ENCODE data around the gene ZNF587B. TPM values are rescaled to one million over a fixed set of nuclear protein-coding genes. Genes with fewer than 3 reads are reported as not detected.
A peak's percentile ranks its signal among the peaks of the same experiment; 100 is the strongest.
"Not testable (repeated sequence)": the region's sequence is repeated elsewhere in the genome, so short reads cannot be mapped to it uniquely, and the experiment has no call there.

The ZNF587B gene
- total and polyA plus RNA-seq, 2 donors = 9.1 to 12.4 TPM

DNA sequence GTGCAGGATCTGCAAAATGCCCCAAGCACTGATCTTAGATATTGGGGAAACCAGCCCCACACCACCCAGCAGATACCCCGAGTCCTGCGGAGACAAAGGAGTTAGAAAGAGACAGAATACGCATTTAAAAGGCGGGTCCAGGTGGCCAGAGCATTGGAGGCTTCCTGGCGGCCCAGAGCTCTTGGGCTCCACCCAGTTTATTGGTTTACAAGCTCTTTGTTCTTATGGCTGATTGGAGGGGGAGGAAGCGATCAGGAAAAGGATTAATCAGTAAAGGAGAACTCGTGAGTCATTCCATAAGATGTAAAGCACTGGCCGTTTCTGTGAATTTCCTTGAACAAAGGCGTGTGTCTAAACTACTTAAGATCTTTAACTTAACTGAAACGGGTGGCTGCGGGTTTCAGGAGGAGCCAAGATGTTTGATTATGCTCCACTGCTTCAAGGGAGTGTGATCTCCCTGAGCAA, 20.5 kb downstream of the ZNF587B start:
- no peaks in the 10 kb centered on the region for H3K9me3 ChIP-seq (ENCODE audit: control insufficient read depth in 2 of 2, insufficient read depth in 1 of 2, low read length in 1 of 2)
- H3K4me1 ChIP-seq (ENCODE audit: control insufficient read depth in 2 of 2, insufficient read depth in 2 of 2, low read length in 2 of 2) = peaks cover 8 to 14% of the 10 kb centered on the region in 2 donors
- H3K4me3 ChIP-seq (ENCODE audit: low read length in 2 of 2) = peak overlapping the region; percentile 67 to 73
- peaks cover 0 to 5% of the 10 kb centered on the region in 2 donors for H3K36me3 ChIP-seq (ENCODE audit: control insufficient read depth in 2 of 2, insufficient read depth in 2 of 2, low read length in 1 of 2)
- H3K27ac ChIP-seq (ENCODE audit: low read depth in 1 of 2, low read length in 1 of 2) = no peak overlapping the region
- no peak for DNase-seq (ENCODE audit: low read depth in 6 of 9, low spot score in 9 of 9)
- 39% methylated on average over 11 of the region's 11 CpGs for WGBS
- no peaks in the 10 kb centered on the region for H3K27me3 ChIP-seq (ENCODE audit: control insufficient read depth in 2 of 2, insufficient read depth in 1 of 2, low read length in 1 of 2)

DNA sequence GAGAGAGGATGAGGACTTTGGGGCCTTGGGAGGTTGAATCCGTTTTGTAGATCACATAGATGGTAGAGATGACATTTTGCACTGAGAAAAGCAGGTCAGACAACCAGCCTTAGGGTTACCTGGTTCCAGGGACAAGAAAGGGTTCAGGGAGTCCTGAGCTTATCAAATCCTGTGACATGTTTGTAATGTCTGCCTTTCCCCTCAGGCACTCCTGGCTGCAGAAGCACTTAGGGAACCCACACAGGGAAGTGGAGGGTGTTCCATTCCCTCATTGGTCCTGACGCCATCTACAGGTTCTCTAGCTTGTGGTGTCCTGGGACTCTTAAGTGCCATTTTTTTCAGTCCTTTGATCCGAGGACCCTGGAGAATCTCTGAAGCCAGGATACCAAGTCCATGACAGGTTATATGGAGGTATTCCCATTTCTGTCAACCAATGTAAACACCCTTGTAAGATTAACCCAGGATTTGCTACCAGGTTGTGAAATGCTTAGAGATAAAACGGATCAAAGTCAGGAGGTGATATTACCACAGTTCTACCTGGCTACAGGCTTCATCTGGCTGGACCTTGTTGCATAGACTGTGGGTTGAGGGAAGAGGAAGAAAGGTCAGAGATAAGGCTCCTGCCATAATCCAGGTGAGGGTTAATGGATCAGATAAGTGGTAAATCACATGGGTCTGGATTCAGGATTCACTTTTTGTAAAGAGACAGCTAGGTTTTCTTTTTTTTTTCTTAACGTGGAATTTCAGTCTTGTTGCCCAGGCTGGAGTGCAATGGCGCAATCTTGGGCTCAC, 21.9 kb downstream of the ZNF587B start:
- H3K27ac ChIP-seq (ENCODE audit: low read depth in 1 of 2, low read length in 1 of 2); H3K27me3 ChIP-seq (ENCODE audit: control insufficient read depth in 2 of 2, insufficient read depth in 1 of 2, low read length in 1 of 2); H3K4me3 ChIP-seq (ENCODE audit: low read length in 2 of 2); H3K9me3 ChIP-seq (ENCODE audit: control insufficient read depth in 2 of 2, insufficient read depth in 1 of 2, low read length in 1 of 2); DNase-seq (ENCODE audit: low read depth in 6 of 9, low spot score in 9 of 9): not testable (repeated sequence)
- peaks cover 0 to 12% of the 10 kb centered on the region in 2 donors for H3K36me3 ChIP-seq (ENCODE audit: control insufficient read depth in 2 of 2, insufficient read depth in 2 of 2, low read length in 1 of 2)
- WGBS = 97% methylated on average over 5 of the region's 6 CpGs
- peaks cover 8 to 14% of the 10 kb centered on the region in 2 donors for H3K4me1 ChIP-seq (ENCODE audit: control insufficient read depth in 2 of 2, insufficient read depth in 2 of 2, low read length in 2 of 2)

DNA sequence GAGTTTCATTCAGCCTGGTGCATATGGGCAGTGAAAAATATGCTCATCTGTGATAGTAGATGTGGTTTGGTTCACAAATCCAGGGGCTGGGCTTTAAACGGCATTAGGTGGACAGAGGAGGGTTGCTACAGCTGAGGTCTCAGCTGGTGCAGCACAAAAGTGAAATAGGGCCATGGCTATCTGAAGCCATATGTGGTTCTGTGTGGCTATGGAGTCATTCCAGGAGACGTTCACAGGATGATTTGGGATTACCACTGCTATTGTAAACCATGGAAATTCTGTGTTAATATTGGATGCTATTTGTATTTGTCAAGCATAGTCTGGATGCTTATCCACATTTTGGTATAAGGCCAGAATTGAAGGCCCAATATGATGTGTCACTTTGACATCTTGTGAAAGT, 24.0 kb downstream of the ZNF587B start:
- DNase-seq (ENCODE audit: low read depth in 6 of 9, low spot score in 9 of 9); H3K27ac ChIP-seq (ENCODE audit: low read depth in 1 of 2, low read length in 1 of 2); H3K27me3 ChIP-seq (ENCODE audit: control insufficient read depth in 2 of 2, insufficient read depth in 1 of 2, low read length in 1 of 2); H3K4me3 ChIP-seq (ENCODE audit: low read length in 2 of 2); H3K9me3 ChIP-seq (ENCODE audit: control insufficient read depth in 2 of 2, insufficient read depth in 1 of 2, low read length in 1 of 2): not testable (repeated sequence)
- Histone ChIP-seq H3K4me1 (ENCODE audit: control insufficient read depth in 2 of 2, insufficient read depth in 2 of 2, low read length in 2 of 2) (peaks cover 8 to 14% of the 10 kb centered on the region in 2 donors), H3K36me3 (ENCODE audit: control insufficient read depth in 2 of 2, insufficient read depth in 2 of 2, low read length in 1 of 2) (peaks cover 5 to 24% of the 10 kb centered on the region in 2 donors)
- 96% methylated on average over 2 of the region's 2 CpGs for WGBS

DNA sequence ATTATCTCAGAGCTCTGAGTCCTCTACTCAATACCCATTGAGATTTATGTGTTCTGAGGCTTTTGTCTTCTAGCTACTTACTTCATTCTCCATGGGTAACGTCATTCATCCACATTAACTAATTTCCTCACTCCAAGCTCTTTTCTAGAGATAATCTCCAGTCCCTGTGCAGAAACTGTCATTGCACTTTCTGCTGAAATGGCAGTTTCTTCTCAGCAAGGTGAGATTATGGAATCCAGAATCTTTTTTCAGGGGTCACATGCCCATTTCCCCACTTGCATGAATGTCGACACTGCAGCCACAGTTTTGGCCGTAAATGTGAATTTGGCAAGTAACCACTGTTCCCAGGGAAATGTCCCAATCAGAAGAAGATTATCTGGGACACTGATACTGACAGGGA, 32.3 kb downstream of the ZNF587B start:
- 95% methylated on average over 3 of the region's 3 CpGs for WGBS
- not testable (repeated sequence) for H3K27me3 ChIP-seq (ENCODE audit: control insufficient read depth in 2 of 2, insufficient read depth in 1 of 2, low read length in 1 of 2); H3K4me3 ChIP-seq (ENCODE audit: low read length in 2 of 2); H3K27ac ChIP-seq (ENCODE audit: low read depth in 1 of 2, low read length in 1 of 2); DNase-seq (ENCODE audit: low read depth in 6 of 9, low spot score in 9 of 9); H3K9me3 ChIP-seq (ENCODE audit: control insufficient read depth in 2 of 2, insufficient read depth in 1 of 2, low read length in 1 of 2); H3K4me1 ChIP-seq (ENCODE audit: control insufficient read depth in 2 of 2, insufficient read depth in 2 of 2, low read length in 2 of 2)
- H3K36me3 ChIP-seq (ENCODE audit: control insufficient read depth in 2 of 2, insufficient read depth in 2 of 2, low read length in 1 of 2) = peaks cover 59 to 60% of the 10 kb centered on the region in 2 donors

DNA sequence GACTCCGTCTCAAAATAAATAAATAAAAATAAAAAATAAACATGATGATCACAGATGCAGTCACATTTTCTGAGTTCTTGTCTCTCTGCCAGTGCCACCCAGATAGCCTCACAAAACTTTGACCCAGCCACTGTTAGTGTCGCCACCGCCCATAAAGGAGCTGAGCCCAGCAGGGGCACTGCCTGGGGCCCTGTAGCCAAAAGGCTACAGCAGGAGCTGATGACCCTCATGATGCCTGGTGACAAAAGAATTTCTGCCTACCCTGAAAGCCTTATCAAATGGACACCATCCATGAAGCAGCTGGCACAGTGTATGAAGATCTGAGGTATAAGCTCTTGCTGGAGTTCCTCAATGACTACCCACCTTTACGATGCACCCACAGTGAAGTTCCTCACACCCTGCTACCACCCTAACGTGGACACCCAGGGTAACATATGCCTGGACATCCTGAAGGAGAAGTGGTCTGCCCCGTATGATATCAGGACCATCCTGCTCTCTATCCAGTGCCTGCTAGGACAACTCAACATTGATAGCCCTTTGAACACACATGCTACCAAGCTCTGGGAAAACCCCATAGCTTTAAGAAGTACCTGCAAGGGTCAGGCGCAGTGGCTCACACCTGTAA, 37.9 kb downstream of the ZNF587B start:
- Histone ChIP-seq H3K9me3 (ENCODE audit: control insufficient read depth in 2 of 2, insufficient read depth in 1 of 2, low read length in 1 of 2) (peaks cover 3 to 23% of the 10 kb centered on the region in 2 donors), H3K4me1 (ENCODE audit: control insufficient read depth in 2 of 2, insufficient read depth in 2 of 2, low read length in 2 of 2) (no peaks in the 10 kb centered on the region), H3K27me3 (ENCODE audit: control insufficient read depth in 2 of 2, insufficient read depth in 1 of 2, low read length in 1 of 2) (no peaks in the 10 kb centered on the region), H3K36me3 (ENCODE audit: control insufficient read depth in 2 of 2, insufficient read depth in 2 of 2, low read length in 1 of 2) (peaks cover 28 to 43% of the 10 kb centered on the region in 2 donors), H3K4me3 (ENCODE audit: low read length in 2 of 2) (no peak overlapping the region), H3K27ac (ENCODE audit: low read depth in 1 of 2, low read length in 1 of 2) (no peak overlapping the region)
- whole genome bisulfite sequencing = 98% methylated on average over 7 of the region's 7 CpGs
- DNase-seq (ENCODE audit: low read depth in 6 of 9, low spot score in 9 of 9) = no peak

DNA sequence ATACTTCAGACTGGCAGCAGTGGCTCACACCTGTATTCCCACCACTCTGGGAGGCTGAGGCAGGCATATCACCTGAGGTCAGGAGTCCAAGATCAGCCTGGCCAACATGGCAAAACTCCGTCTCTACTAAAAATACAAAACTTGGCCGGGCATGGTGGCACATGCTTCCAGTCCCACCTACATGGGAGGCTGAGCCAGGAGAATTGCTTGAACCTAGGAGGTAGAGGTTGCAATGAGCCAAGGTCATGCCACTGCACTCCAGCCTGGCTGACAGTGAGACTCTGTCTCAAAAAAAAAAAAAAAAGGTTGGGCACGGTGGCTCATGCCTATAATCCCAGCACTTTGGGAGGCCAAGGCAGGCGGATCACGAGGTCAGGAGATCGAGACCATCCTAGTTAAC, 39.6 kb downstream of the ZNF587B start:
- H3K4me3 ChIP-seq (ENCODE audit: low read length in 2 of 2); DNase-seq (ENCODE audit: low read depth in 6 of 9, low spot score in 9 of 9); H3K27me3 ChIP-seq (ENCODE audit: control insufficient read depth in 2 of 2, insufficient read depth in 1 of 2, low read length in 1 of 2); H3K4me1 ChIP-seq (ENCODE audit: control insufficient read depth in 2 of 2, insufficient read depth in 2 of 2, low read length in 2 of 2); H3K27ac ChIP-seq (ENCODE audit: low read depth in 1 of 2, low read length in 1 of 2): not testable (repeated sequence)
- H3K36me3 ChIP-seq (ENCODE audit: control insufficient read depth in 2 of 2, insufficient read depth in 2 of 2, low read length in 1 of 2) = peaks cover 36 to 43% of the 10 kb centered on the region in 2 donors
- WGBS = 92% methylated on average over 6 of the region's 6 CpGs
- H3K9me3 ChIP-seq (ENCODE audit: control insufficient read depth in 2 of 2, insufficient read depth in 1 of 2, low read length in 1 of 2) = peaks cover 13 to 29% of the 10 kb centered on the region in 2 donors

DNA sequence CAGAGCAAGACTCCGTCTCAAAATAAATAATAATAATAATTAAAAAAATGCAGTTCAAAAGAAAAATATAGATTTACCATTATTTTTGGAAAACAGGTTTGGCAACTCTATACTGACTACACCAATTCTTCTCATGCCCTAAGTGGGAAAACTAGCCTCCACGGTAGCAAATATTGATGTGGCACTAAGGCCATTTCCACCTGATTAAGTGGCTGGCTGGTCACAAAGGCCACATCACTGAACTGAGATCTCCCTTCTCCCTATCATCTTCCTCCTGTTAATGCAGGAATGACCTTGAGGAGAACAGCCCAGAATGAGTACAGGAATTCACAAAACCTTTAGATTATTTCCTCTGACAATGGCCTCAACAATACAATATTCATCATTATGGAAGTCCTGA, 40.1 kb downstream of the ZNF587B start:
- no peaks in the 10 kb centered on the region for H3K27me3 ChIP-seq (ENCODE audit: control insufficient read depth in 2 of 2, insufficient read depth in 1 of 2, low read length in 1 of 2)
- 100% methylated on average over 2 of the region's 2 CpGs for whole genome bisulfite sequencing
- no peak for DNase-seq (ENCODE audit: low read depth in 6 of 9, low spot score in 9 of 9)
- H3K9me3 ChIP-seq (ENCODE audit: control insufficient read depth in 2 of 2, insufficient read depth in 1 of 2, low read length in 1 of 2) = peaks cover 13 to 29% of the 10 kb centered on the region in 2 donors
- no peaks in the 10 kb centered on the region for H3K4me1 ChIP-seq (ENCODE audit: control insufficient read depth in 2 of 2, insufficient read depth in 2 of 2, low read length in 2 of 2)
- no peak overlapping the region for H3K27ac ChIP-seq (ENCODE audit: low read depth in 1 of 2, low read length in 1 of 2)
- peaks cover 37 to 43% of the 10 kb centered on the region in 2 donors for H3K36me3 ChIP-seq (ENCODE audit: control insufficient read depth in 2 of 2, insufficient read depth in 2 of 2, low read length in 1 of 2)
- no peak overlapping the region for H3K4me3 ChIP-seq (ENCODE audit: low read length in 2 of 2)

DNA sequence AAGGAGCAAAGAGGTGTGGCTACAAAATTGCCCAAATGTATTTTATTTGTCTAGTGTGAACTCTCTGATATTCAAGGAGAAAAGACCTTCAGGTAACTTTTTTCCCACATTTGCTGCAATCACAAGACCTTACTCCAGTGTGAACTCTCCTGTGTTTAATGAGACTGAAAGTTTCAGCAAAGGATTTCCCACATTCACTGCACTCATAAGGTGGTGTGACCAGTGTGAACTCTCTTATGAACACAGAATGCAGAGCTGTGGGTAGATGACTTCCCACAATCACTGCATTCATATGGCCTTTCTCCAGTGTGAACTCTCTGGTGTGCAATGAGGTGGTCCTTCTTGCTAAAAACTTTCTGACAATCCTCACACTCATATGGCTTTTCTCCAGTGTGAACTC, 42.4 kb downstream of the ZNF587B start:
- no peak overlapping the region for H3K4me3 ChIP-seq (ENCODE audit: low read length in 2 of 2)
- no peak overlapping the region for H3K27ac ChIP-seq (ENCODE audit: low read depth in 1 of 2, low read length in 1 of 2)
- H3K9me3 ChIP-seq (ENCODE audit: control insufficient read depth in 2 of 2, insufficient read depth in 1 of 2, low read length in 1 of 2) = peaks cover 13 to 34% of the 10 kb centered on the region in 2 donors
- H3K4me1 ChIP-seq (ENCODE audit: control insufficient read depth in 2 of 2, insufficient read depth in 2 of 2, low read length in 2 of 2) = no peaks in the 10 kb centered on the region
- DNase-seq (ENCODE audit: low read depth in 6 of 9, low spot score in 9 of 9) = no peak
- H3K36me3 ChIP-seq (ENCODE audit: control insufficient read depth in 2 of 2, insufficient read depth in 2 of 2, low read length in 1 of 2) = peaks cover 36 to 39% of the 10 kb centered on the region in 2 donors
- H3K27me3 ChIP-seq (ENCODE audit: control insufficient read depth in 2 of 2, insufficient read depth in 1 of 2, low read length in 1 of 2) = no peaks in the 10 kb centered on the region

All from thymus (tissue), 11 donors.